ENCODE measurements around the gene USP19.

The USP19 gene

GRCh38 chr3:49153349-49153912 is 32.8 kb upstream of the USP19 start:
- no peak overlapping the region for H3K4me3 ChIP-seq (ENCODE audit: low read length)
- no peak for TF ChIP-seq ZNF274 (IDR thresholded peaks at IDR 0.05; ENCODE audit: low read depth, low read length)

GRCh38 chr3:49151610-49152009 is 31.0 kb upstream of the USP19 start:
- TF ChIP-seq ZNF274 (IDR thresholded peaks at IDR 0.05; ENCODE audit: low read depth, low read length), result no peak
- H3K4me3 ChIP-seq (ENCODE audit: low read length), result no peak overlapping the region

GRCh38 chr3:49148159-49148558 is 27.5 kb upstream of the USP19 start:
- TF ChIP-seq ZNF274 (IDR thresholded peaks at IDR 0.05; ENCODE audit: low read depth, low read length), result no peak
- no peak overlapping the region for H3K4me3 ChIP-seq (ENCODE audit: low read length)

- no peak for TF ChIP-seq ZNF274 (IDR thresholded peaks at IDR 0.05; ENCODE audit: low read depth, low read length)
- H3K4me3 ChIP-seq (ENCODE audit: low read length), result no peak overlapping the region
Observed at GRCh38 chr3:49140080-49140479, 19.5 kb upstream of the USP19 start.

- no peak for TF ChIP-seq ZNF274 (IDR thresholded peaks at IDR 0.05; ENCODE audit: low read depth, low read length)
- no peak overlapping the region for H3K4me3 ChIP-seq (ENCODE audit: low read length)
Observed at GRCh38 chr3:49135499-49135898, 14.9 kb upstream of the USP19 start.

GRCh38 chr3:49134471-49135265 is 14.0 kb upstream of the USP19 start:
- TF ChIP-seq ZNF274 (IDR thresholded peaks at IDR 0.05; ENCODE audit: low read depth, low read length), result no peak

GRCh38 chr3:49133226-49133951 is 12.8 kb upstream of the USP19 start:
- no peak for TF ChIP-seq ZNF274 (IDR thresholded peaks at IDR 0.05; ENCODE audit: low read depth, low read length)
- no peak overlapping the region for H3K4me3 ChIP-seq (ENCODE audit: low read length)

More at GRCh38 chr3:49134471-49135265, 14.0 kb upstream of the USP19 start:
- no peak overlapping the region for H3K4me3 ChIP-seq (ENCODE audit: low read length)

GRCh38 chr3:49132437-49133225 is 12.0 kb upstream of the USP19 start, which contains the start of gene LAMB2:
LAMB2 (minus strand) TSS chr3:49133050; CDS start chr3:49132867, 183 bp downstream.
- TF ChIP-seq ZNF274 (IDR thresholded peaks at IDR 0.05; ENCODE audit: low read depth, low read length), result no peak
- H3K4me3 ChIP-seq (ENCODE audit: low read length), result no peak within 1 kb of the TSS

- H3K4me3 ChIP-seq (ENCODE audit: low read length), result no peak overlapping the region
- no peak for TF ChIP-seq ZNF274 (IDR thresholded peaks at IDR 0.05; ENCODE audit: low read depth, low read length)
Observed at GRCh38 chr3:49132073-49132436, 11.4 kb upstream of the USP19 start.

GRCh38 chr3:49131576-49131975 is 11.0 kb upstream of the USP19 start:
- TF ChIP-seq ZNF274 (IDR thresholded peaks at IDR 0.05; ENCODE audit: low read depth, low read length), result no peak
- H3K4me3 ChIP-seq (ENCODE audit: low read length), result no peak overlapping the region

GRCh38 chr3:49131040-49131439 is 10.4 kb upstream of the USP19 start:
- TF ChIP-seq ZNF274 (IDR thresholded peaks at IDR 0.05; ENCODE audit: low read depth, low read length), result no peak
- no peak overlapping the region for H3K4me3 ChIP-seq (ENCODE audit: low read length)

GRCh38 chr3:49124991-49125670 is 4.5 kb upstream of the USP19 start:
- no peak for TF ChIP-seq ZNF274 (IDR thresholded peaks at IDR 0.05; ENCODE audit: low read depth, low read length)
- H3K4me3 ChIP-seq (ENCODE audit: low read length), result no peak overlapping the region

- TF ChIP-seq ZNF274 (IDR thresholded peaks at IDR 0.05; ENCODE audit: low read depth, low read length), result no peak
- H3K4me3 ChIP-seq (ENCODE audit: low read length), result no peak overlapping the region
Observed at GRCh38 chr3:49124203-49124602, 3.6 kb upstream of the USP19 start.

- H3K4me3 ChIP-seq (ENCODE audit: low read length), result no peak overlapping the region
- TF ChIP-seq ZNF274 (IDR thresholded peaks at IDR 0.05; ENCODE audit: low read depth, low read length), result no peak
Observed at GRCh38 chr3:49123687-49124086, 3.1 kb upstream of the USP19 start.
